Measurements from ENCODE around the gene ARRB1. TPM values are rescaled to one million over a fixed set of nuclear protein-coding genes. Genes with fewer than 3 reads are reported as not detected.

Gene ARRB1
- total and polyA plus RNA-seq, 3 experiments from 2014 or later, result 5.5 to 10.6 (median 9.9) TPM

DNA sequence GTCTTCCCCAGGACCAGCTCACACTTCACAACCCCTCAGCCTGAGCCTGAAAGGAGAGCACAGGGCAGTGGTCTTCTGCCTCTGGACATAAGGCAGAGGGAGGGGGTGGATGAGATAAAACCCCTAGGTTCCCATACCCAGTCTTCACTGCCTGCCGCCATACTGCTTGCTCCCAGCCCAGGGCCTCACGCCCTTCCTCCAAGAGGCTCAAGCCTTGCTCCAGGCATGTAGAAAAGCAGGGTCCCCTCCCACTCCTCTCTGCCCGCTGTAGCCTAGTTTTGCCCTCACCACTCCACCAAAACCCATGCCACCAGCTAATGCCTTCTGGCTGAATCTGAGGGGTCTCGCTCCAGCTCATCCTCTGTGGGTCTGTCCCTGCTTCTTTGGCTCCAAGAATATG is 5.2 kb downstream of the ARRB1 start:
- H3K27ac ChIP-seq (ENCODE audit: low read depth, low read length), result no peak overlapping the region
- H3K4me1 Mint-ChIP-seq, result peaks cover 73 to 96% (median 77%) of the 10 kb centered on the region in 3 donors

DNA sequence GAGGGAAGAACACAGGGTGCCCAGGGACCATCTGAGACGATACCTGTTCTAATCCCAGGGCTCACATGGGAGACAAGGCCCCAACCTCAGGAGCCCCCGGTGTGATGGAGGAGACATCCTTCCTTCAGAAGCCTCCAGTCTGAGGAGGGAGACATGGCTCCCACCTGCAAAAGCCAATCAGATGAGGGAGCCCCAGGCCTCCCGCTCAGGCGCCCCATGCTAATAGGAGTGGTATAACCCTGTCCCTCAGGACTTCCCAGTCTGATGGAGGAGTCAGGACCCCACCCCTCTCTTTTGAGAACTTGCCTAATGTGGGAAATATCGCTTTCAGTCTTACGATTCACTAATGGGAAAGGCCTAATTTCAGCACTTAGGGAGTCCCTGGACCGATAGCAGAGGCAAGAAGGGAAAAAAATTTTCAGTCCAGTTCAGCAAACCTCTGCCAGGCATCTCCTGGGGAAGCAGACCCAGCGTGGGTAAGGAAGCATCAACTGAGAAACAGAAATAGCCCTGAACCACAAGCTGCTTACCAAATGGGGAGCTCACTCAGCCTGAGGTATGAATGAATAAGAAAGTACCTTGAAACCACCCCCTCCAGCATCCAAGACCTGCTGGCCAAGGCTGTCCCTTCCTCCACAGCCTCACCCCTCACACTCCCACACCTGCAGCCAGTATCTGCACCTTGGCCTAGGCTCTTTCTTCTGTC is 5.9 kb downstream of the ARRB1 start:
- Mint-ChIP-seq H3K4me3 (peak overlapping the region in 1 of 7 donors; percentile 7), H3K27ac (peak overlapping the region; percentile 62 to 95 (median 86)), H3K4me1 (peaks cover 75 to 97% (median 78%) of the 10 kb centered on the region in 3 donors), H3K36me3 (no peaks in the 10 kb centered on the region), H3K27me3 (peaks cover 0 to 1% of the 10 kb centered on the region in 2 donors), H3K9me3 (no peaks in the 10 kb centered on the region)
- Histone ChIP-seq H3K27me3 (ENCODE audit: insufficient read depth, low read length, poor library complexity, severe bottlenecking) (no peaks in the 10 kb centered on the region), H3K27ac (ENCODE audit: low read depth, low read length) (no peak overlapping the region), H3K4me3 (ENCODE audit: low read length) (no peak overlapping the region), H3K4me1 (ENCODE audit: insufficient read depth, low read length) (peaks cover 99% of the 10 kb centered on the region), H3K36me3 (ENCODE audit: insufficient read depth, low read length) (no peaks in the 10 kb centered on the region), H3K9me3 (ENCODE audit: low read length) (no peaks in the 10 kb centered on the region)
- no peak for DNase-seq
- ChIA-PET POLR2A (no interaction called here), CTCF (interaction anchor here (0.9 kb wide), 1 partner anchor 11 kb away, joined by 3 read pairs; no protein-coding TSS in a partner anchor)

More for the DNA sequence above, 5.2 kb downstream of the ARRB1 start:
- peak overlapping the region in 1 of 7 donors; percentile 7 for H3K4me3 Mint-ChIP-seq
- peaks cover 0 to 3% (median 0%) of the 10 kb centered on the region in 3 donors for H3K36me3 Mint-ChIP-seq
- POLR2A ChIA-PET, result no interaction called here
- peaks cover 1 to 3% of the 10 kb centered on the region in 2 donors for H3K27me3 Mint-ChIP-seq
- no peaks in the 10 kb centered on the region for H3K9me3 Mint-ChIP-seq
- Histone ChIP-seq H3K4me1 (ENCODE audit: insufficient read depth, low read length) (peaks cover 97% of the 10 kb centered on the region), H3K36me3 (ENCODE audit: insufficient read depth, low read length) (no peaks in the 10 kb centered on the region), H3K27me3 (ENCODE audit: insufficient read depth, low read length, poor library complexity, severe bottlenecking) (no peaks in the 10 kb centered on the region), H3K4me3 (ENCODE audit: low read length) (no peak overlapping the region), H3K9me3 (ENCODE audit: low read length) (no peaks in the 10 kb centered on the region)
- CTCF ChIA-PET, result interaction anchor here (0.9 kb wide), 1 partner anchor 12 kb away, joined by 3 read pairs; no protein-coding TSS in a partner anchor
- DNase-seq, result no peak
- H3K27ac Mint-ChIP-seq, result peak overlapping the region; percentile 62 to 95 (median 86)

DNA sequence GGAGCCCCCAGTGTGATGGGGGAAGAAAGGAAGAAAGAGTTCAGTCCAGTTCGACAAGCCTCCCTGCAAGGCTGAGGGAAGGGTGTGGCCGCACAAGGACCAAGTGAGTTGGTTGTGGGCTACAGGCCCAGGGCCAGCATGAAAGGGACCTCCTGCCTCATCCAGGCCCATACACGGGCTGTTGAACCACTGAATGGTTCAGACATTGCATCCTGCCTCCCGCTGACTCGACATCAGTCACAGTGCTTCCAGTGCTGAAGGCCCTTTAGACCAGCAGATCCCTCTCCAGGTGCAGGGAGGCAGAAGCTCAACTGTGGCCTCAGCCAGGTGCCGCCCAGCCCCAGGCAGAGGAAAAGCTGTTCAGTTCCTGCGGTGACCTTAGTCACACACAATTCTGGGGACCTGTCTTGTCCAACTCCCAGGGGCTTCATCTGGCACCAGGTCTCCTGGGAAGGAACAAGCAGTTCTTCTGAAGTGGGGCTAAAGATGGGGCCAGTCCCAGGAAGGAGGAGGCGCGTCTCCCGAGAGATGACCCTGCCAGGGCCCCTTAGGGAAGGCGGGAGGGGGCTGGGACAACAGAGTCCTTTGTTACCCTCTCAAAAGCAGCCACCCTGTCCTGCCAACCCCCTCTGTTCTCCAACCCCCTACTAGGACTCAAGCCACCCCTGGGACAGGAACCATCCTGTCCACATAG is 6.6 kb downstream of the ARRB1 start:
- no peaks in the 10 kb centered on the region for H3K9me3 Mint-ChIP-seq

GRCh38 chr11:75344186-75344585 is 7.3 kb downstream of the ARRB1 start:
- no peak overlapping the region for H3K4me3 Mint-ChIP-seq
- ChIA-PET POLR2A (no interaction called here), CTCF (interaction anchor here (0.8 kb wide), 1 partner anchor 14 kb away, joined by 3 read pairs; no protein-coding TSS in a partner anchor)
- Histone ChIP-seq H3K27me3 (ENCODE audit: insufficient read depth, low read length, poor library complexity, severe bottlenecking) (no peaks in the 10 kb centered on the region), H3K36me3 (ENCODE audit: insufficient read depth, low read length) (no peaks in the 10 kb centered on the region), H3K9me3 (ENCODE audit: low read length) (no peaks in the 10 kb centered on the region), H3K4me3 (ENCODE audit: low read length) (no peak overlapping the region), H3K4me1 (ENCODE audit: insufficient read depth, low read length) (peaks cover 99% of the 10 kb centered on the region), H3K27ac (ENCODE audit: low read depth, low read length) (no peak overlapping the region)
- no peaks in the 10 kb centered on the region for H3K9me3 Mint-ChIP-seq
- no peaks in the 10 kb centered on the region for H3K27me3 Mint-ChIP-seq
- no peak for DNase-seq
- peak overlapping the region; percentile 29 to 86 (median 44) for H3K27ac Mint-ChIP-seq
- H3K36me3 Mint-ChIP-seq, result no peaks in the 10 kb centered on the region
- H3K4me1 Mint-ChIP-seq, result peaks cover 76 to 97% (median 80%) of the 10 kb centered on the region in 3 donors

More for the DNA sequence above, 6.6 kb downstream of the ARRB1 start:
- H3K4me3 ChIP-seq (ENCODE audit: low read length), result no peak overlapping the region
- H3K27ac ChIP-seq (ENCODE audit: low read depth, low read length), result no peak overlapping the region
- H3K4me1 Mint-ChIP-seq, result peaks cover 75 to 97% (median 78%) of the 10 kb centered on the region in 3 donors
- no peaks in the 10 kb centered on the region for H3K36me3 Mint-ChIP-seq
- DNase-seq, result no peak
- no peak overlapping the region for H3K4me3 Mint-ChIP-seq
- no peaks in the 10 kb centered on the region for H3K36me3 ChIP-seq (ENCODE audit: insufficient read depth, low read length)
- H3K27ac Mint-ChIP-seq, result peak overlapping the region in 6 of 8 donors; percentile 26 to 95 (median 52)
- no peaks in the 10 kb centered on the region for H3K27me3 Mint-ChIP-seq
- H3K4me1 ChIP-seq (ENCODE audit: insufficient read depth, low read length), result peaks cover 99% of the 10 kb centered on the region
- no peaks in the 10 kb centered on the region for H3K9me3 ChIP-seq (ENCODE audit: low read length)
- H3K27me3 ChIP-seq (ENCODE audit: insufficient read depth, low read length, poor library complexity, severe bottlenecking), result no peaks in the 10 kb centered on the region
- CTCF ChIA-PET, result no interaction called here
- POLR2A ChIA-PET, result interaction anchor here (0.6 kb wide), 1 partner anchor 70 kb away, joined by 3 read pairs; no protein-coding TSS in a partner anchor

- Mint-ChIP-seq H3K4me1 (peaks cover 74 to 97% (median 78%) of the 10 kb centered on the region in 3 donors), H3K27me3 (no peaks in the 10 kb centered on the region), H3K4me3 (no peak overlapping the region), H3K27ac (peak overlapping the region; percentile 4 to 92 (median 61)), H3K9me3 (no peaks in the 10 kb centered on the region), H3K36me3 (no peaks in the 10 kb centered on the region)
- H3K4me3 ChIP-seq (ENCODE audit: low read length), result no peak overlapping the region
- peaks cover 99% of the 10 kb centered on the region for H3K4me1 ChIP-seq (ENCODE audit: insufficient read depth, low read length)
- no peak for DNase-seq
- H3K27me3 ChIP-seq (ENCODE audit: insufficient read depth, low read length, poor library complexity, severe bottlenecking), result no peaks in the 10 kb centered on the region
- H3K9me3 ChIP-seq (ENCODE audit: low read length), result no peaks in the 10 kb centered on the region
- H3K27ac ChIP-seq (ENCODE audit: low read depth, low read length), result no peak overlapping the region
- CTCF ChIA-PET, result interaction anchor here (0.8 to 1.1 kb wide), 4 partner anchors 9 to 63 kb away, joined by 3 to 5 read pairs (median 4); no protein-coding TSS in a partner anchor
- no peaks in the 10 kb centered on the region for H3K36me3 ChIP-seq (ENCODE audit: insufficient read depth, low read length)
- POLR2A ChIA-PET, result interaction anchor here (1.5 kb wide), 1 partner anchor 9 kb away, joined by 4 read pairs; no protein-coding TSS in a partner anchor
Measured at GRCh38 chr11:75342966-75343870, 8.2 kb downstream of the ARRB1 start.

DNA sequence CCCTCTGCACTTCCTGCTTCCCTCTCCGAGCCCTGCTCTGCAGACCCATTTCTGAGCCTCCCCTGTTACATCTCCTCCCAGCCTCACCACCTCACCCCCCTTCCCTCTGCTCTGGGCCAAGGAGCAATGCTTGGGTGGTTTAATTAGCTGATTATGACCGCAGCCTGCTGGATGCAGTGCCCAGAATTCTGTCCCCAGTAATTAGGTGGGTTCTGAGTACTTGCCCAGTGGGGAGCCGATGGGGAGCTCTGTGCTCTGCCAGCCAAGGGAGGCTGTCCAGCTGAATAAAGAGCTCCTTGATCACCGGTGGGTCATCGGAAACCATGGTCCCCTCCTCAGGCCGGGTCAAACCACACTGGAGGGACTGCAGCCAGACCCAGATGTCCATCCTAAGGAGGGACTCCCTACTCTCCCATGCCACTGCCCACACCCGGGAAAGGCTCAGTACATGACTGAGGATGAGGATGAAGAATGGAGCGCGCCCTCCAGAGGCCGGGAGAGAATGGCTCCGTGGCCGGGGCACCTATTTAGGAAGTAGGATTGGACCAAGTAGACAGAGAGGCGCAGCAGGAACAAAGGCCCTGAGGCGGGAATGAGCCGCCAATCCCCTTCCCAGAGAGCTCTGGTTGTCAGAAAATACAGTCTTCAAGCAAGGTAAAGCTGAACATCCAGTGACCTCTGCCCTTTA is 9.1 kb downstream of the ARRB1 start:
- Histone ChIP-seq H3K27ac (ENCODE audit: low read depth, low read length) (no peak overlapping the region), H3K4me1 (ENCODE audit: insufficient read depth, low read length) (peaks cover 99% of the 10 kb centered on the region), H3K4me3 (ENCODE audit: low read length) (no peak overlapping the region), H3K27me3 (ENCODE audit: insufficient read depth, low read length, poor library complexity, severe bottlenecking) (no peaks in the 10 kb centered on the region), H3K9me3 (ENCODE audit: low read length) (no peaks in the 10 kb centered on the region), H3K36me3 (ENCODE audit: insufficient read depth, low read length) (no peaks in the 10 kb centered on the region)
- DNase-seq, result no peak
- Mint-ChIP-seq H3K9me3 (no peaks in the 10 kb centered on the region), H3K4me1 (peaks cover 74 to 97% (median 75%) of the 10 kb centered on the region in 3 donors), H3K27ac (peak overlapping the region; percentile 9 to 96 (median 88)), H3K27me3 (no peaks in the 10 kb centered on the region), H3K4me3 (peak overlapping the region in 2 of 7 donors; percentile 41 to 76), H3K36me3 (no peaks in the 10 kb centered on the region)
- POLR2A ChIA-PET, result interaction anchor here (1.5 kb wide), 1 partner anchor 10 kb away, joined by 4 read pairs; no protein-coding TSS in a partner anchor
- CTCF ChIA-PET, result interaction anchor here (0.6 to 1.1 kb wide), 4 partner anchors 10 to 83 kb away, joined by 3 to 5 read pairs (median 4); no protein-coding TSS in a partner anchor

DNA sequence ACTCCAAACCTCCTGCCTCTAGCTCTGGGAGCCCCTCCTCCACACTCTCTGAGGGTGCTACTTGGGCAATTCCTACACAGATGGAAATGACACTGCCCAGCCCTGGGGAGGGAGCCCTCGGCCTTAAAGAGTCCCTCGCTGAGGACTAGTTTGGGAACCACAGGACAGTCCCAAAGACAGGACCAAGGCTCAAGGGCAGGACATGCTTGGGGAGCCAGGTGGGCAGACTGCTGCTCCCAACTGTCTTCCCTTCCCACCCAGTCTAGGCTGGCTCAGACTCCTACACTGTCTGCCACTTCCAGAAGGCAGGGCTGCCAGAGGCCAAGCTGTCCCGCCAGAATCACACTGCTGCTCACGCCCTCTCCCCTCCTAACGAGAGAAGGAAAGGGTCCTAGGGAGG is 9.8 kb downstream of the ARRB1 start:
- DNase-seq, result no peak
- Mint-ChIP-seq H3K36me3 (no peaks in the 10 kb centered on the region), H3K4me1 (peaks cover 77 to 97% (median 78%) of the 10 kb centered on the region in 3 donors), H3K9me3 (no peaks in the 10 kb centered on the region), H3K27ac (peak overlapping the region; percentile 9 to 96 (median 89)), H3K4me3 (peak overlapping the region in 2 of 7 donors; percentile 41 to 76), H3K27me3 (no peaks in the 10 kb centered on the region)
- ChIA-PET POLR2A (interaction anchor here (2.4 kb wide), 1 partner anchor 10 kb away, joined by 28 read pairs; the partner anchor contains the start of gene ARRB1), CTCF (interaction anchor here (0.6 to 2.4 kb wide), 3 partner anchors 41 to 84 kb away, joined by 3 to 9 read pairs (median 4); no protein-coding TSS in a partner anchor)
- Histone ChIP-seq H3K9me3 (ENCODE audit: low read length) (no peaks in the 10 kb centered on the region), H3K27me3 (ENCODE audit: insufficient read depth, low read length, poor library complexity, severe bottlenecking) (no peaks in the 10 kb centered on the region), H3K27ac (ENCODE audit: low read depth, low read length) (no peak overlapping the region), H3K4me3 (ENCODE audit: low read length) (no peak overlapping the region), H3K36me3 (ENCODE audit: insufficient read depth, low read length) (no peaks in the 10 kb centered on the region), H3K4me1 (ENCODE audit: insufficient read depth, low read length) (peaks cover 97% of the 10 kb centered on the region)
